Caco-2 (cell line): ENCODE data around the gene GDF7. TPM values are rescaled to one million over a fixed set of nuclear protein-coding genes. Genes with fewer than 3 reads are reported as not detected.

Experiments
- BruUV-seq: library from RNA; stranded (reverse); fragments of 400-500 nt; replicated peaks from 2 replicates; lab custom pipeline; 2021; lab: Mats Ljungman, UMichigan
- CTCF ChIA-PET: fragments of 300-600 bp; sonication (Branson Sonifier 250); formaldehyde crosslinking; loops from one replicate; lab custom pipeline; 2022; ENCODE audit warnings: antibody characterized with exemption; lab: Charles Lee
- POLR2A ChIA-PET: fragments of 300-600 bp; sonication (Branson Sonifier 250); formaldehyde crosslinking; loops from one replicate; lab custom pipeline; 2022; ENCODE audit warnings: antibody characterized with exemption; lab: Charles Lee
- DNase-seq, 2 experiments: peaks; one replicate each; pipeline versions ENCODE4 v3.0.0 to v3.0.0-alpha.2; 2020 to 2022
- H3K27me3 ChIP-seq: replicated peaks from 2 replicates; pipeline ENCODE4 v1.6.0; 2011; ENCODE audit warnings: low read length; ENCODE audit not compliant: control insufficient read depth, insufficient read depth
- H3K36me3 ChIP-seq: 2 replicates; pipeline ENCODE4 v1.5.1; 2011; ENCODE audit warnings: low read length; ENCODE audit not compliant: control insufficient read depth, insufficient read depth
- H3K4me1 ChIP-seq: fragments of 250-450 bp; sonication (Bioruptor Pico); 2 replicates; pipeline ENCODE4 v1.5.1; 2020; ENCODE audit warnings: mild to moderate bottlenecking
- H3K4me3 ChIP-seq: 2 replicates; pipeline ENCODE4 v1.5.1; 2011; ENCODE audit warnings: low read depth, mild to moderate bottlenecking, control low read depth, low read length
- H3K9me3 ChIP-seq: fragments of 250-450 bp; sonication (Bioruptor Pico); 2 replicates; pipeline ENCODE4 v1.5.1; 2020; ENCODE audit warnings: mild to moderate bottlenecking, moderate library complexity
- H3K27ac Mint-ChIP-seq: one replicate; pipeline ENCODE4 v1.8.0; 2022; ENCODE audit warnings: mixed read lengths; ENCODE audit not compliant: unreplicated experiment
- H3K27me3 Mint-ChIP-seq: one replicate; pipeline ENCODE4 v1.8.0; 2022; ENCODE audit warnings: mixed read lengths; ENCODE audit not compliant: insufficient read depth, unreplicated experiment
- H3K36me3 Mint-ChIP-seq: one replicate; pipeline ENCODE4 v1.8.0; 2022; ENCODE audit warnings: mild to moderate bottlenecking, mixed read lengths; ENCODE audit not compliant: insufficient read depth, unreplicated experiment
- H3K4me1 Mint-ChIP-seq: one replicate; pipeline ENCODE4 v1.8.0; 2022; ENCODE audit warnings: low read depth, mixed read lengths; ENCODE audit not compliant: unreplicated experiment
- H3K4me3 Mint-ChIP-seq: one replicate; pipeline ENCODE4 v1.8.0; 2022; ENCODE audit warnings: mild to moderate bottlenecking, moderate library complexity, mixed read lengths; ENCODE audit not compliant: unreplicated experiment
- H3K9me3 Mint-ChIP-seq: one replicate; pipeline ENCODE4 v1.8.0; 2022; ENCODE audit warnings: mixed read lengths; ENCODE audit not compliant: unreplicated experiment
- intact Hi-C: fragments of 100-400 bp; cut with micrococcal nuclease; formaldehyde crosslinking; loops from one replicate; pipeline ENCODE4 v1.10.0; 2022; ENCODE audit not compliant: unreplicated experiment
- total RNA-seq: library from RNA; stranded (reverse); gene quantifications from 2 replicates; pipeline ENCODE4 v1.2.3, GENCODE V29; 2022
- TF ChIP-seq, protein P1 (sequence below), 2 experiments: fragments of 200-600 bp in 1 of 2; IDR thresholded peaks; 1 replicate in 1 of 2; 2 replicates in 1 of 2; pipeline versions ENCODE4 v1.5.1 to v1.8.0; 2011 to 2022; ENCODE audit warnings: antibody characterized with exemption in 1 of 2, control low read depth in 1 of 2, inconsistent platforms in 1 of 2, low read depth in 1 of 2, low read length in 1 of 2, mild to moderate bottlenecking in 1 of 2, moderate library complexity in 1 of 2; ENCODE audit not compliant: insufficient read depth in 1 of 2, severe bottlenecking in 1 of 2, unreplicated experiment in 1 of 2

The GDF7 gene
- total RNA-seq, 1 experiment from 2014 or later = 1.7 TPM

DNA sequence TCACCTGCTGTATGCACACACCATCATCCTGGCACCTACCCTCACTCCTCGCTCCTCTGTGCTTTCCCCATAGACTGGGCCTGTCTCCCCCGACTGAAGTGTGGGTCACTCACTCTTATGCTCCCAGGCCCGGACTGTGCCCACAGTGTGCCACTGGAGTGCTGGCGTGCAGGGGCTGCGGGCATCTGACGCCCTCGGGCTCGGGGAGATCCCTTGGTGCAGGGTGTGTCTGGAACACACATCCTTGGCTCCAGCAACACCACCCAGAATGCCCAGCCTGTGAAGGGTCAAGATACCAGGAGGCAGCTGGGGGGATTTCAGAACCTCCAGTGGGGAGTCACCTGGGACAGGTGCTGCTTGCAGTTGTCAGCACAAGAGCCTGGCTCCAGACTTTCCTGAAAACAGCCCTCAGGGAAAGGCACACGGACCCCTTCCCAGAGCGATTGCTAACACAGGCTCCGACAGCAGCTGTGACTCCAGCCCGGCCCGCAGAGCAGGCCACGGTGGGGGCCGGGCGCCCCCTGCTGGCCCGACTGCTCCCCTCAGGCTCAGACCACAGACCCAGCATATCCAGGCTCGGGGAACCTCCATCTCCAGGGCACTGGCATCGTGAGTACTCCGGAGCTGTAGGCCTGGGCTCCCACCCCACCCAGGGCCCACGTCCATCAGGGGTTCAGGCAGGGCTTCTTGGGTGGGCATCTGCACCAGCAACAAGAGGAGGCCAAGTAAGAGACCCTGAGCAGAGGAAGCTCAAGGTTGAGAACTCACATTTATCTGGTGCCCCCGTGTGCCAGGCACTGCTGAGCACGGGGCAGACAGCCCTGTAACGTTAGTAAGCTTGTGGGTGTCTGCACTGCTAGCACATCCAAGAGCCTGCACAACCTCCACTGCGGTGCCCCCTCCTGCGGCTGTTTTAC lies 24.6 kb upstream of the GDF7 start:
- no peaks in the 10 kb centered on the region for H3K9me3 Mint-ChIP-seq
- Histone ChIP-seq H3K4me3 (no peak overlapping the region), H3K36me3 (peaks cover 2% of the 10 kb centered on the region), H3K4me1 (no peaks in the 10 kb centered on the region), H3K9me3 (no peaks in the 10 kb centered on the region), H3K27me3 (no peaks in the 10 kb centered on the region)
- no peak overlapping the region for H3K27ac Mint-ChIP-seq
- no TSS peak for BruUV-seq
- CTCF ChIA-PET = interaction anchor here (0.5 to 2.9 kb wide), 17 partner anchors 8 to 1065 kb away, joined by 3 to 24 read pairs (median 5); partner anchors contain the start of genes HS1BP3 and RHOB
- peaks cover 10% of the 10 kb centered on the region for H3K36me3 Mint-ChIP-seq
- H3K27me3 Mint-ChIP-seq = no peaks in the 10 kb centered on the region
- DNase-seq = peak; percentile 64 to 88
- POLR2A ChIA-PET = interaction anchor here (0.6 to 1.6 kb wide), 2 partner anchors 195 to 231 kb away, joined by 6 to 14 read pairs; partner anchors contain the start of gene RHOB
- intact Hi-C loops = loop anchor here (1.0 to 2.0 kb wide), 4 partner anchors 40 to 246 kb away; no protein-coding TSS in a partner anchor
- TF ChIP-seq, protein P1, sequence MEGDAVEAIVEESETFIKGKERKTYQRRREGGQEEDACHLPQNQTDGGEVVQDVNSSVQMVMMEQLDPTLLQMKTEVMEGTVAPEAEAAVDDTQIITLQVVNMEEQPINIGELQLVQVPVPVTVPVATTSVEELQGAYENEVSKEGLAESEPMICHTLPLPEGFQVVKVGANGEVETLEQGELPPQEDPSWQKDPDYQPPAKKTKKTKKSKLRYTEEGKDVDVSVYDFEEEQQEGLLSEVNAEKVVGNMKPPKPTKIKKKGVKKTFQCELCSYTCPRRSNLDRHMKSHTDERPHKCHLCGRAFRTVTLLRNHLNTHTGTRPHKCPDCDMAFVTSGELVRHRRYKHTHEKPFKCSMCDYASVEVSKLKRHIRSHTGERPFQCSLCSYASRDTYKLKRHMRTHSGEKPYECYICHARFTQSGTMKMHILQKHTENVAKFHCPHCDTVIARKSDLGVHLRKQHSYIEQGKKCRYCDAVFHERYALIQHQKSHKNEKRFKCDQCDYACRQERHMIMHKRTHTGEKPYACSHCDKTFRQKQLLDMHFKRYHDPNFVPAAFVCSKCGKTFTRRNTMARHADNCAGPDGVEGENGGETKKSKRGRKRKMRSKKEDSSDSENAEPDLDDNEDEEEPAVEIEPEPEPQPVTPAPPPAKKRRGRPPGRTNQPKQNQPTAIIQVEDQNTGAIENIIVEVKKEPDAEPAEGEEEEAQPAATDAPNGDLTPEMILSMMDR (IDR thresholded peaks at IDR 0.05; ENCODE audit: insufficient read depth in 1 of 2, low read depth in 1 of 2, low read length in 1 of 2, severe bottlenecking in 1 of 2, unreplicated experiment in 1 of 2) = peak; percentile 97 to 99
- H3K4me1 Mint-ChIP-seq = no peaks in the 10 kb centered on the region
- no peak overlapping the region for H3K4me3 Mint-ChIP-seq

DNA sequence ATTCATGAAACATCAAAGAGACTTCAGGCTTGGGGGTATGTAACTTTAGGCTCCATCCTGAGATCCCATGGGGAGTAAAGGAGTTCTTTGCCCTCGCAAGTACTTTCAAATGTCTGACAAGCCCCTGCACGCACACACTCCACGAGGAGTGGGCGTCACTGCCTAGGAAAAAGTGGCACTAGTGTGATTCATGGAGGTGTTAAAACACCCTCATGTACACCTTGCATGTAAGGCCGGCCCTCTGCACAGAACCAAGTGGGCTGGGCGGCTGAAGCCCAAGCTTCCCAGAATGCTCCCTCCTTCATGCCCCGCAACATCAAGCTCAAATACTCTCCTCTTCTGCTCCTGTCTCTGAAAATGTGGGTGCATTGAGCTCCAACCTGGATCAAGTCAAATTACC lies 23.9 kb upstream of the GDF7 start:
- intact Hi-C loops = loop anchor here (2.0 kb wide), 1 partner anchor 40 kb away; no protein-coding TSS in a partner anchor
- CTCF ChIA-PET = interaction anchor here (0.6 to 2.9 kb wide), 10 partner anchors 8 to 273 kb away, joined by 3 to 24 read pairs (median 8); partner anchors contain the start of genes HS1BP3 and RHOB
- no TSS peak for BruUV-seq
- H3K4me3 Mint-ChIP-seq = no peak overlapping the region
- no peak overlapping the region for H3K4me3 ChIP-seq
- H3K36me3 Mint-ChIP-seq = peaks cover 10% of the 10 kb centered on the region
- H3K27ac Mint-ChIP-seq = no peak overlapping the region
- H3K4me1 ChIP-seq = no peaks in the 10 kb centered on the region
- H3K27me3 ChIP-seq = no peaks in the 10 kb centered on the region
- no peaks in the 10 kb centered on the region for H3K4me1 Mint-ChIP-seq
- TF ChIP-seq, protein P1 (IDR thresholded peaks at IDR 0.05; ENCODE audit: insufficient read depth in 1 of 2, low read depth in 1 of 2, low read length in 1 of 2, severe bottlenecking in 1 of 2, unreplicated experiment in 1 of 2) = no peak
- no peaks in the 10 kb centered on the region for H3K9me3 Mint-ChIP-seq
- POLR2A ChIA-PET = interaction anchor here (0.6 to 1.6 kb wide), 3 partner anchors 196 to 232 kb away, joined by 3 to 14 read pairs (median 6); partner anchors contain the start of gene RHOB
- no peak for DNase-seq
- H3K27me3 Mint-ChIP-seq = no peaks in the 10 kb centered on the region
- peaks cover 2% of the 10 kb centered on the region for H3K36me3 ChIP-seq
- H3K9me3 ChIP-seq = no peaks in the 10 kb centered on the region

DNA sequence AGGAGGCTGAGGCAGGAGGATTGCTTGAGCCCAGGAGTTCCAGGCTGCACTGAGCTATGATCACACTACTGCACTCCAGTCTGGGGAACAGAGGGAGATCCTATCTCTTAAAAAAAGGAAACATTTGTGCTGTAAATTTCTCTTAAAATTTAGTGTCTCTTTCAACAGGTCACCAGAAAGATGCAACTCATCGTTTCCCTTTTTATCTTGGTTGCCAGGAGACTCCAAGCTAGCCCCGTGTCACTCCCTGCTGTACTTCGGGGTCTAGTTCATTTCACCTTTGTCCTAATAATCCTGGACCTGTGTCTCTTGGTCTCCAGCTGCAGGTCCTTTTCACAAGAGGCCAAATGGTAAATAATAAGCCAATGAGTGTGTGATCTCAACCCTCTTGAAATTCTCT lies 23.1 kb upstream of the GDF7 start:
- intact Hi-C loops = loop anchor here (2.0 kb wide), 1 partner anchor 41 kb away; no protein-coding TSS in a partner anchor
- POLR2A ChIA-PET = interaction anchor here (0.6 to 0.7 kb wide), 2 partner anchors 197 kb away, joined by 3 read pairs; partner anchors contain the start of gene RHOB
- no TSS peak for BruUV-seq

More for the DNA sequence above, 23.1 kb upstream of the GDF7 start:
- no peak overlapping the region for H3K27ac Mint-ChIP-seq
- no peak overlapping the region for H3K4me3 Mint-ChIP-seq
- no peak for DNase-seq
- H3K27me3 Mint-ChIP-seq = no peaks in the 10 kb centered on the region
- H3K9me3 Mint-ChIP-seq = no peaks in the 10 kb centered on the region
- TF ChIP-seq, protein P1 (IDR thresholded peaks at IDR 0.05; ENCODE audit: insufficient read depth in 1 of 2, low read depth in 1 of 2, low read length in 1 of 2, severe bottlenecking in 1 of 2, unreplicated experiment in 1 of 2) = no peak
- peaks cover 2% of the 10 kb centered on the region for H3K36me3 ChIP-seq
- H3K4me1 Mint-ChIP-seq = no peaks in the 10 kb centered on the region
- CTCF ChIA-PET = interaction anchor here (1.0 to 2.9 kb wide), 5 partner anchors 26 to 248 kb away, joined by 4 to 24 read pairs (median 10); partner anchors contain the start of gene RHOB
- no peaks in the 10 kb centered on the region for H3K27me3 ChIP-seq
- H3K4me3 ChIP-seq = no peak overlapping the region
- no peaks in the 10 kb centered on the region for H3K4me1 ChIP-seq
- H3K36me3 Mint-ChIP-seq = peaks cover 10% of the 10 kb centered on the region
- no peaks in the 10 kb centered on the region for H3K9me3 ChIP-seq
